Thymus (tissue), 14 donors: ENCODE results near the gene CDK2. TPM values are rescaled to one million over a fixed set of nuclear protein-coding genes. Genes with fewer than 3 reads are reported as not detected.
"Not testable (repeated sequence)": the region's sequence is repeated elsewhere in the genome, so short reads cannot be mapped to it uniquely, and the experiment has no call there.

Experiments
- DNase-seq, 9 donors: peaks; one replicate each; pipeline ENCODE4 v3.0.0-alpha.2; 2013; ENCODE audit warnings: low spot score in 9 of 9, low read depth in 6 of 9, missing footprints in 1 of 9
- H3K27ac ChIP-seq, 2 donors: one replicate each; pipeline ENCODE4 v1.5.1; 2013; ENCODE audit warnings: control low read depth in 1 of 2, low read depth in 1 of 2, low read length in 1 of 2, mild to moderate bottlenecking in 1 of 2, moderate library complexity in 1 of 2
- H3K27me3 ChIP-seq, 2 donors: one replicate each; pipeline ENCODE4 v1.5.1; 2013; ENCODE audit warnings: low read length in 1 of 2; ENCODE audit not compliant: control insufficient read depth in 2 of 2, insufficient read depth in 1 of 2
- H3K36me3 ChIP-seq, 2 donors: one replicate each; pipeline ENCODE4 v1.5.1; 2013; ENCODE audit warnings: low read length in 1 of 2, mild to moderate bottlenecking in 1 of 2, moderate library complexity in 1 of 2; ENCODE audit not compliant: control insufficient read depth in 2 of 2, insufficient read depth in 2 of 2
- H3K4me1 ChIP-seq, 2 donors: one replicate each; pipeline ENCODE4 v1.5.1; 2013; ENCODE audit warnings: low read length in 2 of 2; ENCODE audit not compliant: control insufficient read depth in 2 of 2, insufficient read depth in 2 of 2
- H3K4me3 ChIP-seq, 2 donors: one replicate each; pipeline ENCODE4 v1.5.1; 2013; ENCODE audit warnings: low read length in 2 of 2, control low read depth in 1 of 2, mild to moderate bottlenecking in 1 of 2
- H3K9me3 ChIP-seq, 2 donors: one replicate each; pipeline ENCODE4 v1.5.1; 2013; ENCODE audit warnings: low read length in 1 of 2, mild to moderate bottlenecking in 1 of 2; ENCODE audit not compliant: control insufficient read depth in 2 of 2, insufficient read depth in 1 of 2
- WGBS: extraction: QIAGEN DNeasy Blood & Tissue Kit; methylation state at CpG from one replicate; pipeline ENCODE4 v1.1.7; 2013; 5-methylcytosine and 5-hydroxymethylcytosine counted together
- long read RNA-seq, 10 donors: transcript quantifications; one replicate each; lab custom pipeline, GENCODE V29; 2026
- polyA plus RNA-seq: library from polyadenylated mRNA; stranded (reverse); fragments of 200-250 nt; gene quantifications from one replicate; pipeline ENCODE4 v1.2.3, GENCODE V29; 2013
- total RNA-seq: library from RNA; stranded (reverse); fragments of 120-200 nt; gene quantifications from one replicate; pipeline ENCODE4 v1.2.4, GENCODE V29; 2013
- donor health status: healthy.

Gene CDK2
- total RNA-seq: 67.2 TPM
- polyA plus RNA-seq: 22.3 TPM
- long read RNA-seq, donor 1, partial matches to known transcripts: 0 of 2 reads
- long read RNA-seq, donor 1, other reads (novel, unspliced or antisense): 0 of 2 reads
- long read RNA-seq, donor 2: 0 reads
- long read RNA-seq, donor 3, transcript CDK2-205 (2 exons, 445 nt): minor isoform, 6 of 135 reads
- long read RNA-seq, donor 3, transcript CDK2-201 (7 exons, 2,296 nt): major isoform, 18 of 135 reads
- long read RNA-seq, donor 3, partial matches to known transcripts: 105 of 135 reads
- long read RNA-seq, donor 3, other reads (novel, unspliced or antisense): 0 of 135 reads
- long read RNA-seq, donor 4, transcript CDK2-201 (7 exons, 2,296 nt): major isoform, 5 of 9 reads
- long read RNA-seq, donor 4, partial matches to known transcripts: 0 of 9 reads
- long read RNA-seq, donor 4, other reads (novel, unspliced or antisense): 0 of 9 reads
- long read RNA-seq, donor 5, transcript CDK2-201 (7 exons, 2,296 nt): major isoform, 17 of 40 reads
- long read RNA-seq, donor 5, transcript CDK2-208 (6 exons, 2,598 nt): minor isoform, 7 of 40 reads
- long read RNA-seq, donor 5, partial matches to known transcripts: 9 of 40 reads
- long read RNA-seq, donor 5, other reads (novel, unspliced or antisense): 0 of 40 reads
- long read RNA-seq, donor 6, transcript CDK2-201 (7 exons, 2,296 nt): major isoform, 11 of 16 reads
- long read RNA-seq, donor 6, partial matches to known transcripts: 0 of 16 reads
- long read RNA-seq, donor 6, other reads (novel, unspliced or antisense): 0 of 16 reads
- long read RNA-seq, donor 7, transcript CDK2-201 (7 exons, 2,296 nt): major isoform, 13 of 17 reads
- long read RNA-seq, donor 7, partial matches to known transcripts: 0 of 17 reads
- long read RNA-seq, donor 7, other reads (novel, unspliced or antisense): 0 of 17 reads
- long read RNA-seq, donor 8, transcript CDK2-201 (7 exons, 2,296 nt): major isoform, 5 of 17 reads
- long read RNA-seq, donor 8, partial matches to known transcripts: 9 of 17 reads
- long read RNA-seq, donor 8, other reads (novel, unspliced or antisense): 0 of 17 reads
- long read RNA-seq, donor 9, transcript CDK2-201 (7 exons, 2,296 nt): major isoform, 6 of 13 reads
- long read RNA-seq, donor 9, partial matches to known transcripts: 5 of 13 reads
- long read RNA-seq, donor 9, other reads (novel, unspliced or antisense): 0 of 13 reads
- long read RNA-seq, donor 10, transcript CDK2-201 (7 exons, 2,296 nt): major isoform, 14 of 16 reads
- long read RNA-seq, donor 10, partial matches to known transcripts: 0 of 16 reads
- long read RNA-seq, donor 10, other reads (novel, unspliced or antisense): 0 of 16 reads

DNA sequence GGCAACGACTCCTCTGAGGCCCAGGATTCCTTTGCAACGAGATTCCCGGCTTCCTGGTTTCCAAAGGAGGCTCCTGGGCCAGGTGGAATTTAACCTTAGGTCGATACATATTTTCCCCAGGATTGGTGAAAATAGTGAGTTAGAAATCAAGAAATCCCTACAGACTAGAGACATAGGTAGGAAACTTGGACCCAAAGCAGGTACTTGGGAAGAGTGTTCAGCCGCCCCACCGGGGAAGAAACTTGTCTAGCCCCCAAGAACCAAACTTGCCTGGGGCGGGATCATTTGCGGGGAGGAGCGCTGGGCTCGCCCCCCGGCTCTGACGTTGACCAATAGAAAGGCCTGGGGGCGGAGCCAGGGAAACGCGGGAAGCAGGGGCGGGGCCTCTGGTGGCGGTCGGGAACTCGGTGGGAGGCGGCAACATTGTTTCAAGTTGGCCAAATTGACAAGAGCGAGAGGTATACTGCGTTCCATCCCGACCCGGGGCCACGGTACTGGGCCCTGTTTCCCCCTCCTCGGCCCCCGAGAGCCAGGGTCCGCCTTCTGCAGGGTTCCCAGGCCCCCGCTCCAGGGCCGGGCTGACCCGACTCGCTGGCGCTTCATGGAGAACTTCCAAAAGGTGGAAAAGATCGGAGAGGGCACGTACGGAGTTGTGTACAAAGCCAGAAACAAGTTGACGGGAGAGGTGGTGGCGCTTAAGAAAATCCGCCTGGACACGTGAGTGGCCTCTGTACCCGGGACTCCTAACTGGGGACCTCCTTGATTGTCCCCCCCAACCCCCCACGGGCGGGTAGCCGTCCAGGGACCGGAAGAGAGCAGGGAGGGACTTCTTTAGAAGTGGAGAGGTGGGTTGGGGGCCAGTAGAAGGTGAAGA lies at the start of gene CDK2:
Gene CDK2, plus strand, starts transcription at position 423 of the 874 bp plus-strand sequence. Its CDS starts 179 bp downstream, at position 602.
- peak within 1 kb of the TSS; percentile 71 to 84 for H3K4me3 ChIP-seq
- peak within 1 kb of the TSS; percentile 45 to 59 for H3K27ac ChIP-seq

DNA sequence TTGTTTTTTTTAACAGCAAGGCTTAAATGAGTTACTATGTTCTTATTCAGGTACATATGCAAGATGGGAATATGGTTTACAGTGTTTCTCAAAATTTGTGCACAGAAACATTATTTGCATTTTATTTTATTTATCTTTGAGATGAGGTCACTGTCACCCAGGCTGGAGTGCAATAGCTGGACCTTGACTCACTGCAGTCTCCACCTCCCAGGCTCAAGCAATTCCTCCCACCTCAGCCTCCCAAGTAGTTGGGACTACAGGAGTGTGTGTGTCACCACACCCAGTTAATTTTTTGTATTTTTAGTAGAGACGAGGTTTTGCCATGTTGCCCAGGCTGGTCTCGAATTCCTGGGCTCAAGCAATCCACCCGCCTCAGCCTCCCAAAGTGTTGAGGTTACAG lies 47.6 kb upstream of the CDK2 start:
- not testable (repeated sequence) for H3K27ac ChIP-seq, H3K27me3 ChIP-seq, H3K4me3 ChIP-seq, H3K4me1 ChIP-seq, DNase-seq, H3K9me3 ChIP-seq
- peaks cover 8 to 21% of the 10 kb centered on the region in 2 donors for H3K36me3 ChIP-seq
- 96% methylated on average over 3 of the region's 3 CpGs for WGBS

More for the DNA sequence above, at the start of gene CDK2:
- DNase-seq: peak; percentile 70 to 93 (median 88)
- WGBS: under 1% methylated on average over 45 of the region's 45 CpGs
- Histone ChIP-seq H3K27me3 (no peaks in the 10 kb centered on the region), H3K36me3 (peaks cover 9 to 31% of the 10 kb centered on the region in 2 donors), H3K9me3 (no peaks in the 10 kb centered on the region), H3K4me1 (peaks cover 18 to 25% of the 10 kb centered on the region in 2 donors)

- H3K36me3 ChIP-seq: peaks cover 4 to 20% of the 10 kb centered on the region in 2 donors
Observed at GRCh38 chr12:55922126-55922525, 44.5 kb upstream of the CDK2 start.

DNA sequence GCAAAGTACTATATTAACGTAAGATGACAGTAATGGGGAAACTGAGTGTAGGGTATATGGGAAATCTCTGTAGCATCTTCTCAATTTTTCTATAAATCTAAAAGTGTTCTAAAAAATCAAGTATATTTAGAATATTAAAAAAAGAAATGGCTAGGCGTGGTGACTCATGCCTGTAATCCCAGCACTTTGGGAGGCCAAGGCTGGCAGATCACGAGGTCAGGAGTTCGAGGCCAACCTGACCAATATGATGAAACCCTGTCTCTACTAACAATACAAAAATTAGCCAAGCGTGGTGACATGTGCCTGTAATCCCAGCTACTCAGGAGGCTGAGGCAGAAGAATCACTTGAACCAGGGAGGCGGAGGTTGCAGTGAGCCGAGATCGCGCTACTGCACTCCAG lies 43.0 kb upstream of the CDK2 start:
- not testable (repeated sequence) for H3K9me3 ChIP-seq, H3K27ac ChIP-seq, H3K4me3 ChIP-seq, DNase-seq, H3K27me3 ChIP-seq
- Histone ChIP-seq H3K36me3 (peaks cover 4 to 22% of the 10 kb centered on the region in 2 donors), H3K4me1 (peaks cover 6 to 23% of the 10 kb centered on the region in 2 donors)
- 98% methylated on average over 9 of the region's 9 CpGs for WGBS

More at GRCh38 chr12:55922126-55922525, 44.5 kb upstream of the CDK2 start:
- H3K9me3 ChIP-seq: no peaks in the 10 kb centered on the region
- peaks cover 6 to 15% of the 10 kb centered on the region in 2 donors for H3K4me1 ChIP-seq
- no peaks in the 10 kb centered on the region for H3K27me3 ChIP-seq
- no peak overlapping the region for H3K4me3 ChIP-seq
- H3K27ac ChIP-seq: no peak overlapping the region
- no peak for DNase-seq
- WGBS: 97% methylated on average over 3 of the region's 3 CpGs

GRCh38 chr12:55925371-55925770 lies 41.3 kb upstream of the CDK2 start:
- Histone ChIP-seq H3K27ac (peak overlapping the region in 1 of 2 donors; percentile 99), H3K4me1 (peaks cover 6 to 33% of the 10 kb centered on the region in 2 donors), H3K36me3 (peaks cover 4 to 22% of the 10 kb centered on the region in 2 donors), H3K4me3 (peak overlapping the region in 1 of 2 donors; percentile 92), H3K27me3 (no peaks in the 10 kb centered on the region), H3K9me3 (no peaks in the 10 kb centered on the region)
- 97% methylated on average over 4 of the region's 4 CpGs for WGBS
- DNase-seq: no peak

GRCh38 chr12:55925870-55926737 lies 40.5 kb upstream of the CDK2 start:
- H3K27ac ChIP-seq: peak overlapping the region; percentile 99 to 100
- WGBS: 21% methylated on average over 10 of the region's 10 CpGs
- peaks cover 6 to 38% of the 10 kb centered on the region in 2 donors for H3K4me1 ChIP-seq
- DNase-seq: peak in 3 of 9 donors; percentile 26 to 51 (median 26)
- peaks cover 4 to 22% of the 10 kb centered on the region in 2 donors for H3K36me3 ChIP-seq
- no peaks in the 10 kb centered on the region for H3K9me3 ChIP-seq
- H3K27me3 ChIP-seq: no peaks in the 10 kb centered on the region
- peak overlapping the region; percentile 70 to 92 for H3K4me3 ChIP-seq

- H3K27ac ChIP-seq: peak overlapping the region; percentile 99 to 100
- peak overlapping the region; percentile 70 to 92 for H3K4me3 ChIP-seq
- WGBS: under 1% methylated on average over 42 of the region's 42 CpGs
- H3K27me3 ChIP-seq: no peaks in the 10 kb centered on the region
- peaks cover 6 to 38% of the 10 kb centered on the region in 2 donors for H3K4me1 ChIP-seq
- H3K36me3 ChIP-seq: peaks cover 4 to 21% of the 10 kb centered on the region in 2 donors
- no peaks in the 10 kb centered on the region for H3K9me3 ChIP-seq
- peak; percentile 90 to 98 (median 93) for DNase-seq
Observed at GRCh38 chr12:55926738-55927587, 39.7 kb upstream of the CDK2 start.
